Spleen (tissue), 11 donors: ENCODE measurements around the gene NUDT4. TPM values are rescaled to one million over a fixed set of nuclear protein-coding genes. Genes with fewer than 3 reads are reported as not detected.
"Not testable (repeated sequence)": the region's sequence is repeated elsewhere in the genome, so short reads cannot be mapped to it uniquely, and the experiment has no call there.

ENCODE experiments used
- DNase-seq: peaks from one replicate; pipeline ENCODE4 v3.0.0-alpha.2; 2020
- H3K27ac ChIP-seq, 8 donors: fragments of 200-600 bp; sonication (generic) in 7 of 8; 1 replicate in 4 of 8; 2 replicates in 4 of 8; pipeline versions ENCODE4 v1.5.0 to v1.8.0; 2016 to 2021; ENCODE audit warnings: inconsistent platforms in 4 of 8, mild to moderate bottlenecking in 4 of 8, moderate library complexity in 1 of 8
- H3K27me3 ChIP-seq, 7 donors: fragments of 200-600 bp; sonication (generic) in 6 of 7; replicated peaks in 1 of 7; 1 replicate in 4 of 7; 2 replicates in 3 of 7; pipeline versions ENCODE4 v1.5.0 to v1.8.0; 2016 to 2021; ENCODE audit warnings: inconsistent platforms in 3 of 7, mild to moderate bottlenecking in 1 of 7
- H3K36me3 ChIP-seq, 6 donors: fragments of 200-600 bp; sonication (generic) in 5 of 6; 1 replicate in 4 of 6; 2 replicates in 2 of 6; pipeline versions ENCODE4 v1.5.0 to v1.8.0; 2016 to 2021; ENCODE audit warnings: inconsistent platforms in 2 of 6
- H3K4me1 ChIP-seq, 6 donors: fragments of 200-600 bp; sonication (generic) in 5 of 6; 1 replicate in 3 of 6; 2 replicates in 3 of 6; pipeline versions ENCODE4 v1.5.0 to v1.8.0; 2016 to 2021; ENCODE audit warnings: inconsistent platforms in 3 of 6
- H3K4me3 ChIP-seq, 8 donors: fragments of 200-600 bp; sonication (generic) in 7 of 8; 1 replicate in 4 of 8; 2 replicates in 4 of 8; pipeline versions ENCODE4 v1.5.0 to v1.8.0; 2016 to 2021; ENCODE audit warnings: inconsistent platforms in 4 of 8, mild to moderate bottlenecking in 4 of 8, moderate library complexity in 2 of 8
- H3K9me3 ChIP-seq, 8 donors: fragments of 200-600 bp; sonication (generic) in 7 of 8; 1 replicate in 4 of 8; 2 replicates in 4 of 8; pipeline versions ENCODE4 v1.5.0 to v1.8.0; 2016 to 2021; ENCODE audit warnings: inconsistent platforms in 4 of 8
- POLR2A ChIP-seq, 3 donors: fragments of 450-650 bp; IDR thresholded peaks; one replicate each; pipeline ENCODE4 v1.5.1; 2017; ENCODE audit warnings: antibody characterized with exemption in 3 of 3, mild to moderate bottlenecking in 1 of 3
- POLR2AphosphoS5 ChIP-seq, 3 donors: sonication (generic); formaldehyde crosslinking; IDR thresholded peaks; one replicate each; pipeline ENCODE4 v1.5.1; 2017; ENCODE audit warnings: antibody characterized with exemption in 3 of 3
- WGBS, 5 donors: extraction: QIAGEN DNeasy Blood & Tissue Kit in 3 of 5; methylation state at CpG; one replicate each; pipeline versions ENCODE4 v1.1.5 to v1.1.7; 2013 to 2018; 5-methylcytosine and 5-hydroxymethylcytosine counted together
- intact Hi-C: fragments of 100-400 bp; cut with DNase I; formaldehyde crosslinking; loops from one replicate; pipeline ENCODE4 v1.15.0; 2023; ENCODE audit warnings: low total_unique reads
- polyA plus RNA-seq, 3 donors: library from polyadenylated mRNA; stranded (reverse); fragments of 200-250 nt; gene quantifications; one replicate each; pipeline ENCODE4 v1.2.1, GENCODE V29; 2013
- total RNA-seq, 7 donors: library from RNA; depleted of rRNA in 3 of 7; stranded (reverse); fragments of >200 nt in 3 of 7; fragmentation: NEBNext Ultra II Directional in 4 of 7; extraction: Animal tissue kit (Norgen Biotek cat#: 25700) in 4 of 7; gene quantifications; one replicate each; pipeline versions ENCODE4 v1.1.0 to v1.2.1, GENCODE V29; 2016 to 2021
- TF ChIP-seq, protein P1 (sequence below), 11 experiments: fragments of 200-600 bp in 7 of 11; fragments of 450-650 bp in 4 of 11; sonication (generic) in 4 of 11; IDR thresholded peaks in 8 of 11; conservative IDR thresholded peaks in 3 of 11; 1 replicate in 7 of 11; 2 replicates in 4 of 11; pipeline versions ENCODE4 v1.4.0 to v1.8.0; 2016 to 2021; ENCODE audit warnings: antibody characterized with exemption in 11 of 11, inconsistent platforms in 4 of 11, mild to moderate bottlenecking in 1 of 11
- donor health status: healthy with polysubstance abuse.
- donor health status: DM: no; HTN: no; CAD: no; lungs with moderate emphysema.
- donor health status: DM: no; HTN: no; CAD: no.
- donor health status: Bipolar disorder and iron deficiency.
- donor health status: healthy.
- donor health status: DM: no; HTN: no; CAD: no.
- donor health status: DM: yes; HTN: yes; CAD: no.

The NUDT4 gene
- total and polyA plus RNA-seq, 10 donors, result 14.9 to 59.3 (median 42.2) TPM

DNA sequence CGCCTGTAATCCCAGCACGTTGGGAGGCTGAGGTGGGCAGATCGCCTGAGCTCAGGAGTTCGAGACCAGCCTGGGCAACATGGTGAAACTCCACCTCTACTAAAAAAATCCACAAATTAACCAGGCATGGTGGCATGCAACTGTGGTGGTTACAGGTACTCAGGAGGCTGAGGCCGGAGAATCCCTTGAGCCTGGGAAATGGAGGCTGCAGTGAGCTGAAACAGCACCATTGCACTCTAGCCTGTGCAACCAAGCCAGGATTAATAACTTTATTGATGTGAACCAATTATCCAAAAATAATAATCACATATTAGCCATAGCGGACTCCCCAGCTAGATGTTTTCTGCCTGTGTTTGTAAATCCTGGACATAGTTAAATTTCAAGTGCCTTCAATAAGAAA is 1.8 kb upstream of the NUDT4 start:
- Histone ChIP-seq H3K4me3 (no peak overlapping the region), H3K27ac (peak overlapping the region in 5 of 8 donors; percentile 33 to 98 (median 95))
- 90 to 98% (median 97%) methylated on average over 6 of the region's 6 CpGs for WGBS, 5 donors

DNA sequence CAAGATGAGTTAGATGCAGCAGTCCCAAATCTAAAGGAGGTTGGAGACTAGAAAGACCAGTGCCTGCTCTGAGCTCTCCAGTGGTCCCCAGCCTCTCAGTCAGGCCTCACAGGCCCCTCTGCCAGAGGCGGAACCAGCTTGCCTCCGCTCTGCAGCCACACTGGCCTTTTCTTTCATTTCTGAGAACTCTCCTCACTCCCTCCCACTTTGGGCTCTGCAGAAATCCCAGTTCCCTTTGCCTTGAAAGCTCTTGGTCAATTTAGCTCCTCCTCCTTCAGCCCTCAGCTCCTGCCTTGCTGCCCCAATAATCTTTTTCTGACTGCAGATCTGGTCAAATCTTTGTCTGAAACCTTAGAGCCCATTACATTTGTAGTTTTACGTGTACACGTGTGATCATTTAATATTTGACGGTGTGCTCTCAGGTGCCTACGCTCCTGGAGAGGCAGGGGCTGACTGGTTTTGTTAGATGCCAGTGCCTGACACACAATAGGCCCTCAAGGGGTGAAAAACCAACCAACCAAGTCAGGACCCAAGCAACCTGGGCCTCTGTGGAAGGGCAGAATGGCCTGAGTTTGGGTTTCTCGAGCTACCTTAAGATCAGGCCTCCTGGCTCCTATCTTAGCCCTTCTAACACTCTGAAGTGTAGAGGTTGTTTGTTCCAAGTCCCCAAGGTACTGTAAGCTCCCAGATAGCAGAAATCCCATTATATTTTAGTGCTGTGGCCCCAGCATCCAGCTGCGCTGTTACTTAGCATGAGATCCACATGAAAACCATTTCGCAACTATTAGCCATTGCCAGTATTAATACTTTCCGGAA is 1.1 kb upstream of the NUDT4 start:
- H3K9me3 ChIP-seq, result no peaks in the 10 kb centered on the region
- peak in 1 of 3 donors; percentile 40 for TF ChIP-seq POLR2AphosphoS5 (IDR thresholded peaks at IDR 0.05)
- TF ChIP-seq, protein P1, sequence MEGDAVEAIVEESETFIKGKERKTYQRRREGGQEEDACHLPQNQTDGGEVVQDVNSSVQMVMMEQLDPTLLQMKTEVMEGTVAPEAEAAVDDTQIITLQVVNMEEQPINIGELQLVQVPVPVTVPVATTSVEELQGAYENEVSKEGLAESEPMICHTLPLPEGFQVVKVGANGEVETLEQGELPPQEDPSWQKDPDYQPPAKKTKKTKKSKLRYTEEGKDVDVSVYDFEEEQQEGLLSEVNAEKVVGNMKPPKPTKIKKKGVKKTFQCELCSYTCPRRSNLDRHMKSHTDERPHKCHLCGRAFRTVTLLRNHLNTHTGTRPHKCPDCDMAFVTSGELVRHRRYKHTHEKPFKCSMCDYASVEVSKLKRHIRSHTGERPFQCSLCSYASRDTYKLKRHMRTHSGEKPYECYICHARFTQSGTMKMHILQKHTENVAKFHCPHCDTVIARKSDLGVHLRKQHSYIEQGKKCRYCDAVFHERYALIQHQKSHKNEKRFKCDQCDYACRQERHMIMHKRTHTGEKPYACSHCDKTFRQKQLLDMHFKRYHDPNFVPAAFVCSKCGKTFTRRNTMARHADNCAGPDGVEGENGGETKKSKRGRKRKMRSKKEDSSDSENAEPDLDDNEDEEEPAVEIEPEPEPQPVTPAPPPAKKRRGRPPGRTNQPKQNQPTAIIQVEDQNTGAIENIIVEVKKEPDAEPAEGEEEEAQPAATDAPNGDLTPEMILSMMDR (IDR thresholded peaks at IDR 0.05 in 8 of 11, conservative IDR thresholded peaks at IDR 0.05 in 3 of 11), result no peak
- peak overlapping the region in 5 of 8 donors; percentile 10 to 86 (median 76) for H3K4me3 ChIP-seq
- WGBS, 5 donors, result 76 to 88% (median 83%) methylated on average over 10 of the region's 10 CpGs
- H3K4me1 ChIP-seq, result peaks cover 22 to 54% (median 38%) of the 10 kb centered on the region in 6 donors
- no peak for DNase-seq
- H3K36me3 ChIP-seq, result no peaks in the 10 kb centered on the region
- H3K27ac ChIP-seq, result peak overlapping the region in 7 of 8 donors; percentile 94 to 98 (median 96)
- no peaks in the 10 kb centered on the region for H3K27me3 ChIP-seq
- intact Hi-C loops, result no loop called here

More for the DNA sequence above, 1.8 kb upstream of the NUDT4 start:
- H3K4me1 ChIP-seq, result peaks cover 17 to 46% (median 31%) of the 10 kb centered on the region in 6 donors
- intact Hi-C loops, result no loop called here
- H3K36me3 ChIP-seq, result no peaks in the 10 kb centered on the region
- TF ChIP-seq, protein P1 (IDR thresholded peaks at IDR 0.05 in 8 of 11, conservative IDR thresholded peaks at IDR 0.05 in 3 of 11), result no peak
- H3K27me3 ChIP-seq, result no peaks in the 10 kb centered on the region
- no peaks in the 10 kb centered on the region for H3K9me3 ChIP-seq
- DNase-seq, result no peak

DNA sequence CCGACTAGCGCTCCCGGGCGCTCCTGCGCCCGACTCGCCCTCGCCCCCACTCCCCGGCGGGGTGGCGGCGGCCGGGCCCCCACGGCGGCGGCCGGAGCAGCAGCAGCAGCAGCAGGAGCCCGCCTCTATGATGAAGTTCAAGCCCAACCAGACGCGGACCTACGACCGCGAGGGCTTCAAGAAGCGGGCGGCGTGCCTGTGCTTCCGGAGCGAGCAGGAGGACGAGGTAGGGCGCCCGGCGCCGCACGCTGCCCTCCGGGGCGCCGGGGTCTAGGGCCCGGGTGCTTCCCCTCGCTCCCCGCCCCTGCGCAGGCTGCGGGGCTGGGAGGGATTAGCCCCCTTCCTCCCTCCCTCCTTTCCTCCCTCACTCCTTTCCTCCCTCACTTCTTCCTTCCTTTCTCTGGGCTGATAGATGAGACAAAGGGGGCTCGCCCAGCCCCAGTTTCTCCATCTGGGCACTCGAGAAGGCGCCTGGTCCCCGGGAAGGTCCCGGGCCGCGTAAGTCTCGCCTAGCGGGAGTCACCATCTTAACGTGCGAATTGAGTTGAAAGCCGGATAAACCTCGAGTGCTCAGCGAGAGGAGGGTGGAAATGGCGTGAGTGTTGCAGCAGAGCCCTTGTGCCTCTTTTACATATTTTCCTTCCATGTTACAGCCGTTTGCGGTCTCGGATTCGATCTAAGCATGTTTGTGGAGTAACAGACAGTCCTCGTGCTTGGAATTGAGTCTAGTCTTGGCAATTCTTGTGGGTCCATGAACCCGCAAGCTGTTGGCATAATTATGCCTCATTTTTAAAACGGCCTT is 672 bp downstream of the NUDT4 start:
- H3K36me3 ChIP-seq, intact Hi-C loops, H3K27me3 ChIP-seq, H3K9me3 ChIP-seq: not testable (repeated sequence)
- 0% methylated on average over 22 to 46 of the region's 64 CpGs for WGBS, 5 donors
- peak; percentile 87 for DNase-seq
- Histone ChIP-seq H3K27ac (peak overlapping the region; percentile 94 to 98 (median 96)), H3K4me3 (peak overlapping the region; percentile 66 to 86 (median 82)), H3K4me1 (peaks cover 23 to 70% (median 54%) of the 10 kb centered on the region in 6 donors)
- TF ChIP-seq POLR2AphosphoS5 (IDR thresholded peaks at IDR 0.05), result peak; percentile 56 to 71 (median 60)

DNA sequence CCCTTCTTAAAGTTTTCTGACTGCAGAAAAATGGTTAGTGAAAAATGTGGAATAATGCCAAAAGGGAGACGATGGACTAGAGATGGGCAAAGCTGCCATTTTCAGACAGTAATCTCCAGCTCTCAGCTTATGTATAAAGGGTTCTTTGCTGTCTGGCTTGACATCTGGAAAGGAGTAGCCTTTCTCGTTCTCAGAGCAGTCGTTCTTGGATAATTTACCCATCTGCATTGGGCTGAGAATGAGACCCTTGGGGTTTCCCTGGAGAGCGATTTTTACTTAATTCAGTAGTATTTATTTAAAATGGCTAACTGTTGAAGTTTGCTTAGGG is 1.2 kb downstream of the NUDT4 start:
- peaks cover 0 to 6% (median 0%) of the 10 kb centered on the region in 6 donors for H3K36me3 ChIP-seq
- WGBS, 5 donors, result 0 to 2% (median 1%) methylated on average over 4 of the region's 4 CpGs
- H3K27me3 ChIP-seq, result no peaks in the 10 kb centered on the region
- peak overlapping the region; percentile 94 to 98 (median 96) for H3K27ac ChIP-seq
- TF ChIP-seq POLR2AphosphoS5 (IDR thresholded peaks at IDR 0.05) (no peak), POLR2A (IDR thresholded peaks at IDR 0.05) (no peak)
- TF ChIP-seq, protein P1 (IDR thresholded peaks at IDR 0.05 in 8 of 11, conservative IDR thresholded peaks at IDR 0.05 in 3 of 11), result no peak
- DNase-seq, result no peak
- peak overlapping the region; percentile 66 to 86 (median 82) for H3K4me3 ChIP-seq
- H3K9me3 ChIP-seq, result no peaks in the 10 kb centered on the region
- peaks cover 23 to 74% (median 59%) of the 10 kb centered on the region in 6 donors for H3K4me1 ChIP-seq
- intact Hi-C loops, result no loop called here
